GM21367 (cell line): Measurements from ENCODE around the gene HK2.
"Not testable (repeated sequence)": the region's sequence is repeated elsewhere in the genome, so short reads cannot be mapped to it uniquely, and the experiment has no call there.

Experiments
- ATAC-seq: cut with Tn5 transposase; IDR thresholded peaks from one replicate; pipeline ENCODE4 v1.9.1; 2021; ENCODE audit not compliant: unreplicated experiment

HK2 gene

DNA sequence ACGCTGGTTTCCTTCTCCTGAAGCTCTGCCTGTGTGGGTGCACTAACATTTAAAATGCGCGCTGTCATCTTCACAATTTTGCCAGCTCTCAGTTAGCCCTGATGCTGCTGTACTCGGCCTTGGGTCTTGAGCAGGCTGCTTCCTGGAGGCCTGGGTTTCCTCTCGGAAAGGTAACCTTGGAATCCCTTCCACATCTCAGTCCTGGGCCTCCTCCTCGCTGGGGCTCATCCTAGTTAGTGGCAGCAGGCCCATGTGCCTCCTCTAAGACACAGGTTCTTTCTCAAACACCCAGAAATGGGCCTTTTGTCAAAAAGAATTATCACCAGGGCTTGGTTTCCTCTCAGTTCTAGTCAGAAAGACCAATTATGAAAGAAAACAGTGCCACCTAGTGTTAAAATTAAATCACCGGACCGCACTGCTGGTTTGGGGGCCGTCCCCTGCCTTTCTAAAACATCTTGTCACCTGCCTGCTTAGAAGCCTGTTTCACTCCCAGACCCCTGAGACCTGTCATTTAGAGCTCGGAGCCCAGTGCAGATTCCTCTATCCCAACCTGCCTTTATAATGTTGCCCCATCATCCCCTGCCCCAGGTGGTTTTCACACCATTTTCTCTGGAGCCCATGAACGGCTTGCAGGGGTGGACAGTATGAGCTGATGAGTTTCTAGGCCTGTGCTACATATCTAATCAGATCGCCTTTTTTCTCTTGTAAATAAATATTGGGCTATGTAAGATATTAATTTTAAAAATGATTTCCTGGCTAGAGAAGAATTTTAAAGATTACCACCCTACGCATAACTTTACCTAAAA, 42.4 kb downstream of the HK2 start:
- ATAC-seq, result peak; percentile 65

DNA sequence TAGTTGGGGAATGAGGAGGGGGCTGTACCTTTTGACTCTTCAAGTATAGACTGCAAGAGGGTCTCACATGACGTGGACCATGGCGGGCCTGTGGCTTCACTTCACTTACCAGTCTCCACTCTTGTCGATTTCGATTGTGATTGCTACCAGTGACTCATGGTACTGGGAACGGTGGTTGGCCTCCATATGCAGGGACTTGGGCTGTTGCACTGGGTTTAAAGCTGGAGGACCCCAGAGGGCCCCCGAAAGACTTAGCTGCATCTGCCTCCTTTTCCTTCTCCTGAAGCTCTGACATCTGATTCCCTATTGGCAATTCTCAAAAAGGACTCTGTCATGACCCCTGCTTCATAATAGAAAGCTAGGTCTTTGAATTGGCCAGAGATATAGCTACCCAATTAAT, 43.4 kb downstream of the HK2 start:
- ATAC-seq, result no peak

DNA sequence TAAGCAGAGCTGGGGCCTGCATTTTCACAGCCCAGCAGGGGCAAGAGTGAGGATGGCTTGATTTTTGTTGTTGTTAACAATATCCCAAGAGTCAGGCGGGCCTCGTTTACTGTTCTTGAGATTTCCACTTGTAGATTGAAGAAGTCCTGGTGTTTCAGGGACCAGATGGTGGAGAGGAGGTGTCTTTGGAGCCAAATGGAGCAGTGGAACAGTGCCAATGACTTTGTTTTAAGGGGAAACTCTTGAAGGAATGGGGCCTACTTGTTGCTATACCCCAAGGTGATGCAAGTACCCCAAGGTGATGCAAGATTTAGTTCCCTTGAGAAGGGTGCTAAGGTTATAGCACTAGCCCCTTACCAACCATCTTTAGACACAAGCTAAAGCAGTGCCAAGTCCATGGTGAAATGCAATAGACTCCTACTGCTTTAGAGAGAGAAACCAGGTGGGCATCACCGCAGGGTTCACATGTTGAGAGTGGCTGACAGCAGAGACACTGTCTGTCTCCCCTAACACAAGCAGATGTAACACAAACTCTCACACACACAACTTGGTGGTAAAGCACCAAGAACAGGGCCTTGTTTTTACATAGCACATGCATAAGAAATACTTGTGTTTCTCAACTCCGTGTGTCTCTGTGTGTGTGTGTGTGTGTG, 44.0 kb downstream of the HK2 start:
- no peak for ATAC-seq

DNA sequence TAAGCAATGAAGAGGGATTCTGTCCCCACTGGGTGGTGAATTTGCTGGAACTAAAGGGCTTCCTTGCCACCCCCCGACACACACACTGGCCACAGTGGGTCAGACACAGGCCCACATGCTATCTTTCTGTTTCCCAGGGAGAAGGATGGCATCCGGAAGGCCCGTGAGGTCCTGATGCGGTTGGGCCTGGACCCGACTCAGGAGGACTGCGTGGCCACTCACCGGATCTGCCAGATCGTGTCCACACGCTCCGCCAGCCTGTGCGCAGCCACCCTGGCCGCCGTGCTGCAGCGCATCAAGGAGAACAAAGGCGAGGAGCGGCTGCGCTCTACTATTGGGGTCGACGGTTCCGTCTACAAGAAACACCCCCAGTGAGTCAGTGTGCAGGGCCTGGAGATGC, 44.6 kb downstream of the HK2 start:
- ATAC-seq, result no peak

DNA sequence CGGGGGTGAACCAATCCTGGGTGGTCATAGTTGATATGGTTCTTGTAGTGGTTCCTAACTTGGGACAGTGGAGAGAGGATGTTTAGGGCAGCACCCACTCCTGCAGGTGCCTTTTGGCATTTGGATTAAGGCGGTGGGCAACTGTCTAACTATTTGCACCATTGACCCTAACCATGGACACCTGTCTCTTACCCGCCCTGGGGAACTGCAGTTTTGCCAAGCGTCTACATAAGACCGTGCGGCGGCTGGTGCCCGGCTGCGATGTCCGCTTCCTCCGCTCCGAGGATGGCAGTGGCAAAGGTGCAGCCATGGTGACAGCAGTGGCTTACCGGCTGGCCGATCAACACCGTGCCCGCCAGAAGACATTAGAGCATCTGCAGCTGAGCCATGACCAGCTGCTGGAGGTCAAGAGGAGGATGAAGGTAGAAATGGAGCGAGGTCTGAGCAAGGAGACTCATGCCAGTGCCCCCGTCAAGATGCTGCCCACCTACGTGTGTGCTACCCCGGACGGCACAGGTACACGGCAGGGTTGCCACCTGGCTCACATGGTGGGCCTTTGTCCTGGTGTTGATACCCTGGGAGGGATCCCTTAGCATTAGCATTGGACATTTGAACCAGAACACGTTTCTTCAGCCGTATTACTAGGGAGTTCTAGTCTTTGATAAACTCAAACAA, 46.3 kb downstream of the HK2 start:
- no peak for ATAC-seq

DNA sequence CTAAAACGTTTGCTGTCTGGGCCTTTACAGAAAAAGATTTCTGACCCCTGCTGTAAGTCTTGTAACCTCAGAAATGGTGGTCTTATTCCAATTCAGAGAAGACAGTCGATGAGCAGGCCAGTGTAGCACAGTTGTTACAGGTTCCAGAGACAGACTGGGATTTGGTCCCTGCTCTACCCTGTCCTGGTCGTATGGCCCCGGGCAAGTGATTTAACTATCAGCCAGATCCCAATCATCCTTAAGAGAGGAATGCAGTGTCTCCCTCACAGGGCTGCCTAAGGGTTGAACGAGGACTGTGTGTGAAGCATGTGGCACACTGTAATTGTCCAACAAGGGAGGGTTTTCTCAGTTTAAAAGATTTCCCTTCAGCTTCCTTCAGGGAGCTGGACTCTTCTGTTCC, 47.2 kb downstream of the HK2 start:
- no peak for ATAC-seq

DNA sequence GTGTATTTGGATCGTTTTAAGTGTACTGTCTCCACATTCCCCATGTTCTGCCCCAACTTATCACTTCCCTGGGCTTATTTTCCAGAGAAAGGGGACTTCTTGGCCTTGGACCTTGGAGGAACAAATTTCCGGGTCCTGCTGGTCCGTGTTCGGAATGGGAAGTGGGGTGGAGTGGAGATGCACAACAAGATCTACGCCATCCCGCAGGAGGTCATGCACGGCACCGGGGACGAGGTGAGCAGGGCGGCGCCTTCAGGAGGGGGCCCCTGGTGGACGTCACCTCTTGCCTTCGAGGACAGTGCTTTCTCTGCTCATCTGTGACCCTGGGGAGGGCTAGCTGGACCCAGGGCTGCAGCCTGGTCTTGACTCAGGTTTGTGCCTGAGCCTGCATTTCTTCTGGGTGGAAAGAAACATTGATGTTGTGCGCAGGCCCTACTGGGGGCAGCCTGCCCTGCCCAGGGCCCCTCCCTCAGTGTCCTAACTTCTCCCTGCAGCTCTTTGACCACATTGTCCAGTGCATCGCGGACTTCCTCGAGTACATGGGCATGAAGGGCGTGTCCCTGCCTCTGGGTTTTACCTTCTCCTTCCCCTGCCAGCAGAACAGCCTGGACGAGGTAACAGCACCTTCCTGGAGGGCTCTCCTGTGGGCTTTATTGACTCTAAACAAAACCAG, 47.8 kb downstream of the HK2 start:
- ATAC-seq, result no peak

DNA sequence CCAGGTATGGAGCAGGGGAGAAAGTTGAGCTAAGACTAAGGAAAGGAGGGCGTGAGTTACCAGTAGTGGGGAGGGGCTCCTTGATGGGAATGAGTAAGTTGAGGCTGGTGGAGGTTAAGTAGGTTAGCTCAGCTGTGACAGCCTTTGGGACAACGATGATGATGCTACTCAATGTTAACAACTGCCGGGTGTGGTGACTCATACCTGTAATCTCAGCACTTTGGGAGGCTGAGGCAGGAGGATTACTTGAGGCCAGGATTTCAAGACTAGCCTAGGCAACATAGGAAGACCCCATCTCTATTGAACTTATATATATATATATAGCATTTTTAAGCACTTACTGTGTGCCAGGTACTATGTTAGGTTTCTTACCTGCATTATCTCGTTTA, 48.4 kb downstream of the HK2 start:
- ATAC-seq, result no peak

DNA sequence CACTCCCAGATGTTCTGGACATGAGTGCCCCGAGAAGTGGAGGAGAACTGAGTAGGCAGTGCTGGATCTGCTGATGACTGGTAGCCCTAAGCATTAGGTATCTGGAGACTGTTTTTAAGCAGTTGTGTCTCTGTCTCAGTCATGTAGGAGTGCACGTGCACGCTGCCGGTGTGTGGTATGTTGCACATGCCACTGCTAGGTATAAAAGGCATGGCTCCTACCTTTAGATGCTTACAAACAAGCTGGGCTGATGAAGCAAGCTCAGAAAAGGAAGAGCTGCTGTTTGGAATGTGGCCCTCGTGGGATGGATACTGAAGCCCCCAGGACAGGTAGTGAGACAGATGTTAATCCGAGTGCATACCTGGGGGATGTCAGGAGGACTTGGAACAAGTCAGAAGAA, 49.1 kb downstream of the HK2 start:
- no peak for ATAC-seq

DNA sequence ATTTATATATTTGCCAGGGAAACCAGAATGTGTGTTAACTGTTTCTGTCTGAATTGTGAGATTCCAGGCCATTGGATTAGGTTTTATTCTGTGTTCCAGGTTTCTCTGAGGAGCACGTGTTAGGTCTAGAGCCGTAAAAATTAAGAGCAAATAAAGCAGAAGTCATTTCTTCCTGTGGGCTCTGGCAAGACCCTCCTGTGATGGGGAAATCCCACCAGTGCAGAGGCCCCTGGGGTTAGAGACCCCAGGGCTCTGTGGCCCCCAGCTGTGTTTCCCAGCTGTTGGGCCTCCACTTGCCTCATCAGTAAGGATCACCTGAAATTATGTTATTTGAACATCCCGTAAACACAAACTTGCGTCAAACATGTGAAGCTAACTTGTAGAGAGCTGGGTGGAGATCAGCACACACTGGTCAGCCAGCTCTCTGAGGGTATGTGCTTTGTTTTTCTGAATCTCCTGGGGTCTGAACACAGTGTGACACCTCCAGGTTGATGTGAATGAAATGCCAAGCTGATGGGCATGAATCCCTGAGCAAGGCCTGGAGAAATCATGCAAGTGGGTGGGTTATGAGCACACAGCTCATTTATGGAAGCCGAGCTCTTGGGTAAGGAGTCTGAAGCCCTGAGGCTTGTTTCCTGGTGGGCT, 50.3 kb downstream of the HK2 start:
- ATAC-seq, result no peak

DNA sequence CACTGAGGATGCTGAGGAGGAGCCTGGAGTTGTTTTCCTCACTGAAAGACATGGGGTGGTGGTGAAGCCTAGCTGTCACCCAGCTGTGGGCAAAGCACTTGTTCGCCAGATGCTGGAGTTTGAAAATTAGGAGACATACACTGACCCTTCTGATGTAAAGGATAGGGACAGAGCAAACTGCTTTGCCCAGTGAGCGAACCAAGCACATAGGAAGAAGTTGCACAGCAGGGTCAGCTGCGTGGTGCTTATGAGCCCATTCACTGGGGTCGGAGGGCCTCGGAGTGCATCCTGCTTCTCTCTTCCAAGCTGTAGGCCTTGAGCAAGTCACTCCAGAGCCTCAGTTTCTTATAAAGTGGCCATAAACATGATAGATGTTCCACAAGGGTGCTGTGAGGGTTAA, 50.9 kb downstream of the HK2 start:
- ATAC-seq, result no peak

DNA sequence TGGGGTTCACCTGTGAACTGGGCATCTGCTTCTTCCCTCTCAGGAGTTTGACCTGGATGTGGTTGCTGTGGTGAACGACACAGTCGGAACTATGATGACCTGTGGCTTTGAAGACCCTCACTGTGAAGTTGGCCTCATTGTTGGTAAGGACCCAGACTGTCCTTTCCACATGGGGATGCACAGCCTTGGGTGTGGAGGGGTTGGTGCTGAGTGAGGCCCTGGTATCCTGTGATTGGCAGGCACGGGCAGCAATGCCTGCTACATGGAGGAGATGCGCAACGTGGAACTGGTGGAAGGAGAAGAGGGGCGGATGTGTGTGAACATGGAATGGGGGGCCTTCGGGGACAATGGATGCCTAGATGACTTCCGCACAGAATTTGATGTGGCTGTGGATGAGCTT, 52.3 kb downstream of the HK2 start:
- no peak for ATAC-seq

DNA sequence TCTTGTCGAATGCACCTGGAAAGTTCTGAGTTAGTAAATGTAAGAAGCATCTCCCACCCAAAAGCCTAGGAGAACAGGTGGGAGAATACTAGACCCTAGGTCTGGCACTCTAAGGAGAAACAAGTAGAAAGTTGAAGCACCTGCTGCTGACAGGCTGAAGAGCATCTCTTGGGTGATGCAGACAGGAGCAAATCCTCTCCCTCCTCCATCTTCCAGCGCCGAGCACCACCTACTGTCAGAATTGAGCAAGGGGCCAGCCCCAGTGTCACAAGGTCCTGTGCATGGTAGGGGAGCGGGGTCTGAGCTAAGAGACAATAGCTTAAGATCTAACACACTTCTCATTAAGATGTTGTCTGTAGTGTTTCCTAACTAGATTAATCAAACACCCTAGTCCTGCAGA, 52.9 kb downstream of the HK2 start:
- ATAC-seq, result no peak

DNA sequence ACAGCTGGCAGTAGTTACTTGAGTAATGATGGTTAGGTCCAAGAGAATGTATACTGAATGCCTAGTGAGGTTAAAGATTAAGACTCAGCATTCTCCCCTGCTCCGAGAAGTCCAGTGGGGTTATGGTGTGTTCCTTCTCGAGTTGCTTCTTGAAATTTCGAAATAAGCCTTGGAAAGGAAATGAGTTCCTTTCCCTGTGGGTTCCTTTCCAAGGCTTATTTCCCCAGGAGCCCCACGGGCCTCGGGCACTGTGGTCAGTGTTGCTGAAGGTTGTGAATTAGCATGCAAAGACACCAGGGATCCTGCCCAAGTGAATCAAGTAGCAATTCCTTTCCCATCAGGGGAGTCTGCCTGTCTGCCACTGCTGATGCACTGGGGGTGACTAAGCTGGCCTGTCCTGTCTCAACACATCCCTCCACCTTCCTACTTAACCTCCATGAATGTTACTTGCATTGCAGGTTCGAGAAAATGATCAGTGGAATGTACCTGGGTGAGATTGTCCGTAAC, 53.6 kb downstream of the HK2 start:
- ATAC-seq, result no peak

DNA sequence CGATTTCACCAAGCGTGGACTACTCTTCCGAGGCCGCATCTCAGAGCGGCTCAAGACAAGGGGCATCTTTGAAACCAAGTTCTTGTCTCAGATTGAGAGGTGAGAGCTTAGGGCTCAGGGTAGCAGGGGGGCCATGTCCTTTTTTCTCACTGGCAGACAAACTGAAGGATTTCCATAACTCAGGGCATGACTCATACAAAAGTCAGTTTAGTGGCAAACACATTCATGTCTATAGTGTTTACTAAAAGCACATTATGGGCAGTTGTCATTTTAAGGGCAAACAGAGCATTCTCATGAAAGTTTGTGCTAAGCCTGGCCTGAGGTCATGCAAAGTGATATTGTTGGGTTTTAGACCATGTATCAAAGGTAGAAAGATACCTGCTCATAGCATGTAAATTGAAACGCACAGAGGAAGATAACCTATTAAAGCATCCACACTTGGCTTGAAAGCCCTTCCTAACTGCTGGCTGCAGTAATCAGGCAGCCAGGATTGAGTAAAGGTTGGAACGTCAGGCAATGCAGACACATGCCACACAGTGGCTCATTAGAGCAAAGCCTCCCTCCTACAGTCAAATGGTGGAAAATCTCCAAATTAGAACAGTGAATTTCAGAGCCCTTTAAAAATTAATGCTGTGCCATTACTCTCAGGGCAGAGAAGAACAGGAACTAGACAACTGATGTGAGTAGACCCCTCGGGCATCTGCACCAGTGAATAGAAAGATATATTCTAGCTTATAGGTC, 54.2 kb downstream of the HK2 start:
- no peak for ATAC-seq

DNA sequence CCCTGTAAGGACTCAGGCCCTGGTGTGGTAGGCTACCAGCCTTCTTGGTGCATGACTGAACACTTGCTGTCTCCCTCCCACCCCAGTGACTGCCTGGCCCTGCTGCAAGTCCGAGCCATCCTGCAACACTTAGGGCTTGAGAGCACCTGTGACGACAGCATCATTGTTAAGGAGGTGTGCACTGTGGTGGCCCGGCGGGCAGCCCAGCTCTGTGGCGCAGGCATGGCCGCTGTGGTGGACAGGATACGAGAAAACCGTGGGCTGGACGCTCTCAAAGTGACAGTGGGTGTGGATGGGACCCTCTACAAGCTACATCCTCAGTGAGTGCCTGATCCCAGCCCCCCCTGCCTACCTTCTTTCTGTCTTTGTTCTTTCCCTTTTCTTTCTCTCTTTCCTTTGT, 55.2 kb downstream of the HK2 start:
- ATAC-seq, result no peak

DNA sequence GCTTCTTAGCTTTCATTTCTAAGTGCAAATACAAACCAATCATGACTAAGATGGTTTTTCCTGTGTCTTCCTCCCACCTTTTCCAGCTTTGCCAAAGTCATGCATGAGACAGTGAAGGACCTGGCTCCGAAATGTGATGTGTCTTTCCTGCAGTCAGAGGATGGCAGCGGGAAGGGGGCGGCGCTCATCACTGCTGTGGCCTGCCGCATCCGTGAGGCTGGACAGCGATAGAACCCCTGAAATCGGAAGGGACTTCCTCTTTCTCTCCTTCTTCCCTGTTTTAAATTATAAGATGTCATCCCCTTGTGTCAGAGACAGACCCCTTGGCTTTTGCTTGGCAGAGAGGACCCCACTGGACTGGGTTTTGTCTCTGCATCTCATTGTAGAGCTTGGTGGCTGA, 56.8 kb downstream of the HK2 start:
- ATAC-seq, result no peak

DNA sequence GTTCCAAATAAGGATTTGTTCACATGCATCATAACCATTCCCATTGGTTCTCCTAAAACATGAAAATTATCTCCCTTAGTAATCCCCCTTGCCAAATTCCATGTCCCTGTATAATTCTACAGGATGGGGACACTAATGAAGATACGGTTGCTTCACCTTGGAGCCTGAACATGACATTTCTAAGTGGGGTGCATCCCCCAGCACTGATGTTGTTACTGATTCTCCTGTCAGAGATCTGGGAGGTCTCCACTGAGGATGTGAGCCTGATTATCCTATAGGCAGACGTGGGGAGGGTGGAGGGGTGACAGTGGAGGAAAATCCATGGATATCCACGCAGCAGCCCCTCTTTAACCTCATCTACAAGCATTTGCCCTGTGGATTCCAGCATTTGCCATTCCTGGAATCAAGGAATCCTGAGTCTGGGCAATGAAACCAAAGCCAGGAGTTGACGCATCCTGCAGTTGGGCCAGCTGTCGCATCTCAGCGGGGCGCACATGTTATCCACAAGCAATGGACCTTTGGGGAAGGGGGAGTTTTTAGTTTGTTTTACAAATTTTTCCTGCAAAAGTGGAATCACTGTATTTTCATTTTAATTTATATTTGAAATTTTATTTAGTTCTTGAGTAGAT, 57.3 kb downstream of the HK2 start:
- no peak for ATAC-seq

DNA sequence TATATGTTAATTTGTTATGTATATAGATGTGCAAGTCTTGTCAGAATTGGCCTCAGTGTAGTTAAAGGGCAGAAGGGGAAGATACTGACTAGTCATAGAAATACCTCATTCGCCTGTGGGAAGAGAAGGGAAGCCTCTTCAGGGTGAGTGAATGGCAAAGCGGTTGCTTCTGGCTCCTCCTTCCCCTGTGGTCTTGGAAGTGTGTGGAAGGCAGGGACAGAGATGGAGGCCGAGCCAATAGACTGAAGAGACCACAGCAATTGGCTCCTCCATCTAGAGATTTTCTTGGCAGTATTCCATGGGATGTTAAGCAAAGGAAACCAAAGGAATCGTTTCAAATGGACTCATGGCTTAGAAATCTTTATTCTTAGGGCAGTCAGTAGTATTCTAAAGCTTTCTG, 57.9 kb downstream of the HK2 start:
- ATAC-seq, result not testable (repeated sequence)

DNA sequence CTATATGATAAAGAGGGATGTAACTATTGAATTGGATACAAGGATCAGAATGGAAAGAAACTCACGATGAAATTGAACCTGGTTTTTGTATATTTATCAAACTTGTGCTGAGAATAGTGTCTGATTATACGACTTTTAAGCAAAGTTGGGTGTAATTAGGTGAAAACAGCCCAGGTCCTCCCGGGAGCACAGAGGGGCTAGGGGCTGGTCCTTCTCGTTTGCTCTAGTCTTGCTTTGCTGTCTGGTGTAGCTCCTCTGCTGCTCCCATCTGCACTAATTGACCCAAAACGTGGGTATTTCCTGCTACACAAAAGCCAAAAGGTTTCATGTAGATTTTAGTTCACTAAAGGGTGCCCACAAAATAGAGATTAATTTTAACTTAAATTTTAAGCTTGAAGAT, 58.7 kb downstream of the HK2 start:
- ATAC-seq, result no peak
